Fibroblast of lung (primary cell): ENCODE measurements around the gene RNF217.

Experiments
- EZH2 ChIP-seq: IDR thresholded peaks from 2 replicates; pipeline ENCODE4 v1.5.1; 2012; ENCODE audit warnings: low read length, control low read depth, mild to moderate bottlenecking; ENCODE audit errors: missing control alignments
- TF ChIP-seq, protein P1 (sequence below), 2 donors: IDR thresholded peaks in 1 of 2; conservative IDR thresholded peaks in 1 of 2; 1 replicate in 1 of 2; 2 replicates in 1 of 2; pipeline ENCODE4 v1.5.1; 2011 to 2012; ENCODE audit warnings: low read length in 2 of 2, control low read depth in 1 of 2, inconsistent platforms in 1 of 2, low read depth in 1 of 2, mild to moderate bottlenecking in 1 of 2

DNA sequence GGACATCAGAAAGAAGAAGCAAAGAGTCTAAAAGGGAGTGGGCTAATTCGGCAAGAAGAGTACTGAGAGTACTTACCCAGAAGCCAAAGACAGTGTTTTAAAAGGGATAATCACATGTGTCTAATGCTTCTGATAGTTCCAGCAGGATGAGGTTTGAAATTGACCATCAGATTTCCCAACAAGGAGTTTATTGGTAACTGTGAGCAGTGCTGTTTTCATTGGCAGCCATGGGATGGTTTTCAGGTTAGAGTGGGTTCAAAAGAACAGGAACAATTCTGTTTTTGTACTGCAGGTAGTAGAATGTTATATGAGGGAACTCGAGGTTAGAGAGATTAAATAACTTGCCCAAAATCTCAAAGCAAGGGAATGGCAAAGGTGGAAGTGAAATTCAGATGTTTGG, 8.5 kb downstream of the RNF217 start:
- TF ChIP-seq EZH2 = no peak
- TF ChIP-seq, protein P1, sequence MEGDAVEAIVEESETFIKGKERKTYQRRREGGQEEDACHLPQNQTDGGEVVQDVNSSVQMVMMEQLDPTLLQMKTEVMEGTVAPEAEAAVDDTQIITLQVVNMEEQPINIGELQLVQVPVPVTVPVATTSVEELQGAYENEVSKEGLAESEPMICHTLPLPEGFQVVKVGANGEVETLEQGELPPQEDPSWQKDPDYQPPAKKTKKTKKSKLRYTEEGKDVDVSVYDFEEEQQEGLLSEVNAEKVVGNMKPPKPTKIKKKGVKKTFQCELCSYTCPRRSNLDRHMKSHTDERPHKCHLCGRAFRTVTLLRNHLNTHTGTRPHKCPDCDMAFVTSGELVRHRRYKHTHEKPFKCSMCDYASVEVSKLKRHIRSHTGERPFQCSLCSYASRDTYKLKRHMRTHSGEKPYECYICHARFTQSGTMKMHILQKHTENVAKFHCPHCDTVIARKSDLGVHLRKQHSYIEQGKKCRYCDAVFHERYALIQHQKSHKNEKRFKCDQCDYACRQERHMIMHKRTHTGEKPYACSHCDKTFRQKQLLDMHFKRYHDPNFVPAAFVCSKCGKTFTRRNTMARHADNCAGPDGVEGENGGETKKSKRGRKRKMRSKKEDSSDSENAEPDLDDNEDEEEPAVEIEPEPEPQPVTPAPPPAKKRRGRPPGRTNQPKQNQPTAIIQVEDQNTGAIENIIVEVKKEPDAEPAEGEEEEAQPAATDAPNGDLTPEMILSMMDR (conservative IDR thresholded peaks at IDR 0.05 in 1 of 2, IDR thresholded peaks at IDR 0.05 in 1 of 2; ENCODE audit: low read depth in 1 of 2, low read length in 2 of 2) = no peak
